Renal pelvis (tissue), 4 donors: ENCODE data around the gene COL23A1. TPM values are rescaled to one million over a fixed set of nuclear protein-coding genes. Genes with fewer than 3 reads are reported as not detected.

Experiments used
- DNase-seq: peaks from one replicate; pipeline ENCODE4 v3.0.0-alpha.2; 2013
- polyA plus RNA-seq, 3 donors: library from polyadenylated mRNA; unstranded; fragments of 120-200 nt; gene quantifications; one replicate each; pipeline ENCODE4 v1.2.1, GENCODE V29; 2013; ENCODE audit not compliant: insufficient read length in 3 of 3

Gene COL23A1
- polyA plus RNA-seq, 3 donors, result 6.3 to 9.0 (median 7.1) TPM

- peak; percentile 54 for DNase-seq
Measured at GRCh38 chr5:178423901-178424809, 166.0 kb downstream of the COL23A1 start.

- DNase-seq, result no peak
Measured at GRCh38 chr5:178423431-178423830, 166.8 kb downstream of the COL23A1 start.

DNA sequence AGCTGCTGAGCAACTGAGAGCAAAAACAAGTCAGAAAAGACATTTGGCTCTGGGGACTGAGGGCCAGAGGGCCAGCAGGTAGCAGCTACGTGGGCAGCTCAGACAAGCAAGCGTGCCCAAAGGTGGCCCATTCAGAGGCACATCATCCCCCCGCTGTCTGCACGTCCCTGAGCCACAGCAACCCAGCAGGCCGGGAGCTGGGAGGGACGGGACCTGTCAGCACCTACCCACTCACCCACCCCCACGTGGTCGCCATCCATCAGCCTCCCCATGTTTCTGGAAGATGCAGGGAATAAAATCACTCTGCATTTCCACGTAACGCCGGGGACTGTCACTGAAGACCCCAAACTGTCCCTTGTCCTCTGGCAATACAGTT, 167.8 kb downstream of the COL23A1 start:
- DNase-seq, result no peak

DNA sequence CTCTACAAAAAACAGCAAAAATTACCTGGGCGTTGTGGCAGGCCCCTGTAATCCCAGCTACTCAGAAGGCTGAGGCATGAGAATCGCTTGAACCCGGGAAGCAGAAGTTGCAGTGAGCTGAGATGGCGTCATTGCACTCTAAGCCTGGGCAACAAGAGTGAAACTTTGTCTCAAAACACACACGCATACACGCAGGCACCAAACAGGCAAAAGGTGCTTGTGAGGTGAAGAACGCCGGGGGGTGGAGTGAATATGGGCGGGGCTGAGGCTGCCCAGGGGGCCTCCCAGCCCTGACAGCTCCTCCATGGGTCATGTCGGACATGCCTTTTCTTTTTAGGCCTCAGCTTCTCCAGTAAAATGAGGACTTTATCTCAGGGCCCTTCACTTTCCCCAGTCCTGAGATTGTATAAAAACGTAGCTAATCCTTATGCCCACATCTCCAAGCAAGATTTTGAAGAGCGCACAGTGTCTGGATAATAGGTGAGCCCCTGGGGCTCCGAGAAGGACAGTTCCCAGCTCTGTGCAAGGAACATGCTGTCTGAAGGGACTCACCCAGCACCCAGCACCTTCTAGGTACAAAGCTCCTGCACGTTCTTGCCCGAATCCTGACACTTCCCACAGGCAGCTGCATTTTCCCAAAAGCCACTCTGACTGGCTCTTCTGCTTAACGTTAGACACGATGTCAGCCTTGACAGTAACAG, 168.3 kb downstream of the COL23A1 start:
- DNase-seq, result no peak

GRCh38 chr5:178421128-178421527, 169.1 kb downstream of the COL23A1 start:
- no peak for DNase-seq

DNA sequence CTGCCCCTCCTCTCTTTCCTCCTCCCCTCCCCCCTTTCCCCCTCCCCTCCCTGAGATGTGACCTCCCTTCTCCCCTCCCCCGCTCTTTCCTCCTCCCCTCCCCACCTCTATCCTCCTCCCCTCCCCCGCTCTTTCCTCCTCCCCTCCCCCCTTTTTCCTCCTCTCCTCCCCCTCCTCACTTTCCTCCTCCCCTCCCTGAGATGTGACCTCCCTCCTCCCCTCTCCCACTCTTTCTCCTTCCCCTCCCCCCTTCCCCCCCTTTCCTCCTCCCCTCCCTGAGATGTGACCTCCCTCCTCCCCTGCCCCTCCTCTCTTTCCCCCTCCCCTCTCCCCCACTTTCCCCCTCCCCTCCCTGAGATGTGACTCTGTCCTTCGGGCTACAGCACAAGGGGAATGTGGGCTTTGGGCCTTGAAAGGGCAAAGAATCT, 169.8 kb downstream of the COL23A1 start:
- no peak for DNase-seq

DNA sequence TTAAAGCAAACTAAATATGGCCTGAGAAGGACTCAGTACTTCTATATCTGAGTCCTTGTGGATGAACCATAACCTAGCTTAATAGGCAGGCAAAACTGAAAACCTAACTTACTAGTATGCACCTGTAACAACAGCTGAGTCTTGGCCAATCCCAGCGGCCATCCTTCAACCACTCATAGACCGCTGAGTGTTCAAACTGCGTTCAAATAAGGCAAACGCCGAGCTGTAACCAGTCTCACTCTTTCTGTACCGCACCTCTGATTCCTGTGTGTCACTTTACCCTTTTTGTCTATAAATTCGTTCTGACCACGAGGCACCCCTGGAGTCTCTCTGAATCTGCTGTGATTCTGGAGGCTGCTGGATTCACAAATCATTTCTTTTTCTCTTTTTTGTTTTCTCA, 170.5 kb downstream of the COL23A1 start:
- DNase-seq, result no peak

GRCh38 chr5:178419196-178419595, 171.0 kb downstream of the COL23A1 start:
- DNase-seq, result no peak

DNA sequence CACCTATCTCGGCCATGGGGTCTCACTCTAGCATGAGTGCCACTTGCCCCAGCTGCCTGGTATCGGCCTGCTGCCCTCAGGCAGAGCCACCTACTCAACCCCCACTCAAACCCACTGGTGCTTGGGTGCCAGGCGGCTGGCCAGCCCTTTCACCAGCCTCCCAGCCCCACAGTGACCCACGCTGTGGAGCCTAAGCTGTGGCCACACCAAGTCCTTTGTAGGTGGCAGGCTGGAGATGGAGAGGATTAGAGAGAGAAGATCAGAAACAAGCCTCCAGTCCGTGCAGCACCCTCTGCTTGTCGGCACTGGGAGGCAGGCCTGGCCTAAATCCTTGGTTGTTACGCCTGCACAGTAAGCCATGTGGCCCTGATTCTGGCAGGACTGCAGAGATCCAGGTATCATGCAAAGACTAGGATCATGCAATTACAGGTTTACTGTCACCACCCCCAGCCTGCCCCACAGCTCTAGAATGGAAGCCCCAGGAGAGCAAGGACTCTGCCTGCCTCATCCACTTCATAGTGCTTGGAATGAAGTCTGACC, 171.7 kb downstream of the COL23A1 start:
- no peak for DNase-seq

- DNase-seq, result no peak
Measured at GRCh38 chr5:178418031-178418430, 172.2 kb downstream of the COL23A1 start.

- DNase-seq, result no peak
Measured at GRCh38 chr5:178417391-178417811, 172.8 kb downstream of the COL23A1 start.

GRCh38 chr5:178416919-178417318, 173.3 kb downstream of the COL23A1 start:
- no peak for DNase-seq

- no peak for DNase-seq
Measured at GRCh38 chr5:178416206-178416882, 173.8 kb downstream of the COL23A1 start.

DNA sequence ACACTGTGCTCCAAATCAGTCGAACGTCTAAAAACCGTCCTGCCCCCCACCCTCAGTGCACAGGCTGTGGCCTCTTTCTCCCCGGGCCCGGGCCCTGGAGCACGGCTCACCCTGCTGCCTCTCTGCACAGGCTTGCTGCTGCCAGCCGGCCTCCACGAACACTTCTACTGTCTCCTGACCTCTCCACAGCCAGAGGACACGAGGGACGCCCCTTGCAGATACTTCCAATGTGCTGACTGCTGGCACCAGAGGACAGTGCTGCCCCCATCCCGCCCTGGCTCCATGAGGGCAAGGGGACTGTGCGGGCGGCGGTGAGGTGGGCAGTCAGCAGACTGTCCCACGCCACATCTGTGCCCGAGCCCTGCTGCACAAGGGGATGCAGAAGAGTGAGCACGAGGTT, 174.8 kb downstream of the COL23A1 start:
- DNase-seq, result no peak

- DNase-seq, result no peak
Measured at GRCh38 chr5:178413988-178414387, 176.2 kb downstream of the COL23A1 start.

- no peak for DNase-seq
Measured at GRCh38 chr5:178411083-178411482, 179.1 kb downstream of the COL23A1 start.

GRCh38 chr5:178407646-178408045, 182.5 kb downstream of the COL23A1 start:
- DNase-seq, result no peak

GRCh38 chr5:178404987-178405386, 185.2 kb downstream of the COL23A1 start:
- no peak for DNase-seq

DNA sequence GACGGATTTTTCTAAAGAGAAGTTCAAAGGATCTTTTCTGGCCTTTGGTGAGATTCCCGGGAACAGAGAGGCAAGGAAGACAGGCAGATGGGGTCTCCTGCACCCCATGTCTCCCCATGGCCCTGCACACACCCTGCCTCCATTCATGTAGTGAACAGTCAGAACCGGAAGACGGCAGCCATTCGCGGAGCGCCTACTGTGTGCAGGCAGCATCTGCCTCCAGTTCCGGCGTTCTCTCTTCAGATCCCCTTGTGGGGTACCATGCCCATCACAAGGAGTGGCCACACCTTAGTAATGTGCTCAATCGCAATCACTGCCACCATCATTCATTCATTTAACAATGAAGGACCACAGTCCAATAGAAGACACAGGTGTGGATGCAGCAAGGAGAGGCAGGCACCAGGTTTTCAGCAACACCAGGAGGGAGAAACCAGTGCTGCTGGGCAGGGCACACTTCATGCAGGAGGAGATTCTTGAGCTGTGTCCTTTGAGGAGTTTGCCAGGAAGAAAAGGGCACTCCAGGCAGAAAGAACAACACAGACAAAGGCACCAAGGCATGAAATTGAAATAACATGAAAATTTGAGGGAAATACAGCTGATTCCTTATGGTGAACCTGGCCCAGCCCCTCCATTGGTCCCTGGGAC, 186.1 kb downstream of the COL23A1 start:
- DNase-seq, result no peak

DNA sequence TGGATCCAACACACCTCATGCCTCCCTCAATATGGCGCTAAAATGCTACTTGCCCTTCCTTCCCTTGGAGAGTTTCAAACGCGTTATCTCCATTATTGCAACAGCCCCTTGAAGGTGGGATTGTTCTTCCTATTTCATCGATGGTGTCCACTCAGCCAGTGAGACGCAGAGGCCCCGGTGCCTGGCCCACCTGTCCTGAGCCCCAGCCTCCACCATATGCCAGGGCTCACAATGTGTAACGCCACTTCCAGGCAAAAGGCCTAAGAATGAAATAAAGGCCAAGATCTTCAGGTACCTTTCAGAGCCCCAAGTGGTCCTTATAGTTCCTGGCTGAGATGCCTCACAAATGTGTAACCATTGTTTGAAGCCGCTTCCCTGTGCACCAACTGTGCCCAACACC, 186.8 kb downstream of the COL23A1 start:
- DNase-seq, result no peak

DNA sequence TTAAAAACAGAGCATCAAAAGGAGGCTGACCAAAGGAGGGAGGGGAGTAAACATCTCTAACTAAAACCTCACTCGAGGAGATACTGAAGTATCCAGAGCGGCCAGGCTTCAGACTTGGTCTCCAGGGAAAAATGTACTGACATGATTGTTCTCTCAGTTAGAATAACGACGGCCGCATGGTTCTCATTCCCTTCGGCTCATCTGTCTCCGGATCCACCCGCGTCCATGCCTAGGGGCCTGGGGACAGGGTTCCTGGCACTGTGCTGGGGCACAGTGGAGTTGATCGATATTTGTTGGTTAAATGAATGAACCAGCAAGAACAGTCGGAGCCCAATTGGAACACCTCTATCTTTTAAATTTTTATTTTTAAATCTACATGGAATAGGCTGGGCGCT, 190.5 kb downstream of the COL23A1 start:
- DNase-seq, result no peak
